K562 (cell line): ENCODE measurements around the gene ZNF485. TPM values are rescaled to one million over a fixed set of nuclear protein-coding genes. Genes with fewer than 3 reads are reported as not detected.

Experiments
- CREB3L1 ChIP-seq: fragments of 450-650 bp; IDR thresholded peaks from 2 replicates; pipeline ENCODE4 v1.6.1; 2014; ENCODE audit warnings: low read depth, mild to moderate bottlenecking, moderate library complexity, borderline replicate concordance
- CSDE1 ChIP-seq, 2 experiments: fragments of 450-650 bp; IDR thresholded peaks; 2 replicates each; pipeline ENCODE4 v1.6.1; 2016; ENCODE audit warnings: mild to moderate bottlenecking in 1 of 2
- MEIS2 ChIP-seq: fragments of 450-650 bp; IDR thresholded peaks from 2 replicates; pipeline ENCODE4 v1.6.1; 2014; ENCODE audit warnings: mild to moderate bottlenecking; ENCODE audit not compliant: partially characterized antibody
- MTA2 ChIP-seq: fragments of 450-650 bp; IDR thresholded peaks from 2 replicates; pipeline ENCODE4 v1.6.1; 2016; ENCODE audit warnings: low read depth
- PHB2 ChIP-seq: fragments of 450-650 bp; IDR thresholded peaks from 2 replicates; pipeline ENCODE4 v1.6.1; 2017; ENCODE audit warnings: low read depth
- PML ChIP-seq: IDR thresholded peaks from 2 replicates; pipeline ENCODE4 v1.6.1; 2012; ENCODE audit warnings: low read length, inconsistent platforms
- RBM22 ChIP-seq: fragments of 200-400 bp; formaldehyde crosslinking; IDR thresholded peaks from 2 replicates; pipeline ENCODE4 v1.6.1; 2018; ENCODE audit warnings: low read length, low read depth; ENCODE audit not compliant: poor library complexity, severe bottlenecking
- SETDB1 ChIP-seq: IDR thresholded peaks from one replicate; pipeline ENCODE4 v1.6.1; 2012; ENCODE audit warnings: low read length, control low read depth, inconsistent platforms
- SP2 ChIP-seq: IDR thresholded peaks from 2 replicates; pipeline ENCODE4 v1.6.1; 2011; ENCODE audit warnings: mild to moderate bottlenecking, low read depth, low read length, moderate library complexity; ENCODE audit not compliant: poor library complexity, severe bottlenecking; ENCODE audit errors: extremely low read depth
- YY1 ChIP-seq, 3 experiments: IDR thresholded peaks; 2 replicates each; pipeline ENCODE4 v1.6.1; 2011; ENCODE audit warnings: low read length in 2 of 3, mild to moderate bottlenecking in 2 of 3, moderate library complexity in 2 of 3, borderline replicate concordance in 1 of 3, control low read depth in 1 of 3, low read depth in 1 of 3; ENCODE audit not compliant: insufficient read depth in 3 of 3, insufficient replicate concordance in 2 of 3, control insufficient read depth in 1 of 3, insufficient read length in 1 of 3; ENCODE audit errors: extremely low read depth in 1 of 3
- polyA plus RNA-seq, 8 experiments: library from polyadenylated mRNA; depleted of rRNA in 4 of 8; stranded (reverse) in 5 of 8; unstranded in 3 of 8; fragments of >200 nt; fragmentation: Nextera tagmentation in 2 of 8; fragmentation: Illumina TruSeq in 1 of 8; extraction: Ambion mirVana in 2 of 8; extraction: Trizol in 1 of 8; gene quantifications; 2 replicates each; pipeline versions ENCODE4 v1.2.1 to v1.2.3, GENCODE V29; 2011 to 2014; ENCODE audit warnings: inconsistent platforms in 1 of 8, missing spikeins in 1 of 8
- total RNA-seq, 7 experiments: library from RNA; depleted of rRNA in 6 of 7; stranded (reverse); fragments of >200 nt in 6 of 7; fragmentation: Illumina TruSeq in 2 of 7; extraction: Trizol in 2 of 7; gene quantifications; 2 replicates each; pipeline versions ENCODE4 v1.2.1 to v1.2.3, GENCODE V29; 2011 to 2021; ENCODE audit warnings: low replicate concordance in 1 of 7
- TF ChIP-seq, protein P1 (sequence below), 2 experiments: fragments of 450-650 bp; formaldehyde crosslinking in 1 of 2; IDR thresholded peaks; 2 replicates each; pipeline versions ENCODE4 v1.4.0 to v1.6.1; 2014 to 2020; ENCODE audit warnings: mild to moderate bottlenecking in 2 of 2, borderline replicate concordance in 1 of 2, low read depth in 1 of 2
- TF ChIP-seq, protein P2 (sequence below): fragments of 250-450 bp; sonication (Bioruptor Pico); IDR thresholded peaks from 2 replicates; pipeline ENCODE4 v1.5.0; 2022; ENCODE audit warnings: mild to moderate bottlenecking
- TF ChIP-seq, protein P3 (sequence below): fragments of 450-650 bp; formaldehyde crosslinking; IDR thresholded peaks from 2 replicates; pipeline ENCODE4 v1.4.0; 2022; ENCODE audit warnings: mild to moderate bottlenecking, moderate library complexity

Gene ZNF485
- total and polyA plus RNA-seq, 9 of the 15 experiments (the other 6 are each of a cell fraction or from before 2014, with no cell fraction given): 8.0 to 18.7 (median 11.9) TPM

DNA sequence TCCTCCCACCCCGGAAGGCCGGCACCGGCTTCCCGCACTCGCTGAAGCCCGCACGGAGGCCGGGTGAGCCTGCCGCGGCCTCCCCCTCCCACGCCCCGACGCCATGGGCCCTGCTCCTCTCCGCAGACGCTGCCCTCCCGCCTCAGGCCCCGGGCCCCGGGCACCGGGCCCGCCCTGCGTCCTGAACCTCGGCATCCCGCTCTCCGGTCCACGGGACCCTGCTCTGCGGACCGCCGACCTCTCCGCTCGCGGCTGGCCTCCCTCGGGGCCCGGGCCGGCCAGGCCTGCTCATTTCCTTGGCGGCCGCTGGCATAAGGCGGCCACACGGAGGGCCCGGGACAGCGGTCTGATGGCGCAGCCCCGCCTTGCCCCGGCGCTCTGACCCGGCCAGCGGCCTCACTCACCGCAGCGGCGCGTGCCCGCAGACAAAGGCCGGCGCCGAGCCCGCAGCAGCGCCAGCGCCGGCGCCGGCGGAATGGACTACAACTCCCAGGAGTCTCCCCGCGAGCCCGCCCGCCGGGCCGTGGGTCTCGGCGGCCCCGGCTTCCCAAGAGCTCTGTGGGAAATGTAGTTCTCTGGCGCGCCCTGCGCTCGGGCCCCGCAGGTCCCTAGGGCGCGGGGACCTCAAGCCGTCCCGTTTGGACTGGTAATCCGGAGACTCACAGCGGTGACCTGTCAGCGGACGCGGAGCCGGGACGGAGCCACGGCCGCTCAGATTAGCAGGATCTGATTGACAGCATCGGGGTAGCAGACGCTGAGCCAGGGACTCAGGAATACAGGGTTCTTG lies 42.4 kb downstream of the ZNF485 start, which contains the start of gene ZNF32 (continued):
- TF ChIP-seq, protein P1, sequence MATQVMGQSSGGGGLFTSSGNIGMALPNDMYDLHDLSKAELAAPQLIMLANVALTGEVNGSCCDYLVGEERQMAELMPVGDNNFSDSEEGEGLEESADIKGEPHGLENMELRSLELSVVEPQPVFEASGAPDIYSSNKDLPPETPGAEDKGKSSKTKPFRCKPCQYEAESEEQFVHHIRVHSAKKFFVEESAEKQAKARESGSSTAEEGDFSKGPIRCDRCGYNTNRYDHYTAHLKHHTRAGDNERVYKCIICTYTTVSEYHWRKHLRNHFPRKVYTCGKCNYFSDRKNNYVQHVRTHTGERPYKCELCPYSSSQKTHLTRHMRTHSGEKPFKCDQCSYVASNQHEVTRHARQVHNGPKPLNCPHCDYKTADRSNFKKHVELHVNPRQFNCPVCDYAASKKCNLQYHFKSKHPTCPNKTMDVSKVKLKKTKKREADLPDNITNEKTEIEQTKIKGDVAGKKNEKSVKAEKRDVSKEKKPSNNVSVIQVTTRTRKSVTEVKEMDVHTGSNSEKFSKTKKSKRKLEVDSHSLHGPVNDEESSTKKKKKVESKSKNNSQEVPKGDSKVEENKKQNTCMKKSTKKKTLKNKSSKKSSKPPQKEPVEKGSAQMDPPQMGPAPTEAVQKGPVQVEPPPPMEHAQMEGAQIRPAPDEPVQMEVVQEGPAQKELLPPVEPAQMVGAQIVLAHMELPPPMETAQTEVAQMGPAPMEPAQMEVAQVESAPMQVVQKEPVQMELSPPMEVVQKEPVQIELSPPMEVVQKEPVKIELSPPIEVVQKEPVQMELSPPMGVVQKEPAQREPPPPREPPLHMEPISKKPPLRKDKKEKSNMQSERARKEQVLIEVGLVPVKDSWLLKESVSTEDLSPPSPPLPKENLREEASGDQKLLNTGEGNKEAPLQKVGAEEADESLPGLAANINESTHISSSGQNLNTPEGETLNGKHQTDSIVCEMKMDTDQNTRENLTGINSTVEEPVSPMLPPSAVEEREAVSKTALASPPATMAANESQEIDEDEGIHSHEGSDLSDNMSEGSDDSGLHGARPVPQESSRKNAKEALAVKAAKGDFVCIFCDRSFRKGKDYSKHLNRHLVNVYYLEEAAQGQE (IDR thresholded peaks at IDR 0.05; ENCODE audit: borderline replicate concordance): peak; percentile 4; the same call in 1 of the 2 replicates
- TF ChIP-seq, protein P1 (CRISPR knock-in tag; IDR thresholded peaks at IDR 0.05; ENCODE audit: low read depth): no peak
- TF ChIP-seq CREB3L1: peak; percentile 93
- peak; percentile 62 for TF ChIP-seq RBM22
- TF ChIP-seq MEIS2: peak; percentile 44
- TF ChIP-seq PHB2: no peak
- no peak for TF ChIP-seq CSDE1 (IDR thresholded peaks at IDR 0.05)
- no peak for TF ChIP-seq MTA2
- no peak for TF ChIP-seq SETDB1
- no peak for TF ChIP-seq PML
- no peak for TF ChIP-seq SP2
- TF ChIP-seq, protein P2, sequence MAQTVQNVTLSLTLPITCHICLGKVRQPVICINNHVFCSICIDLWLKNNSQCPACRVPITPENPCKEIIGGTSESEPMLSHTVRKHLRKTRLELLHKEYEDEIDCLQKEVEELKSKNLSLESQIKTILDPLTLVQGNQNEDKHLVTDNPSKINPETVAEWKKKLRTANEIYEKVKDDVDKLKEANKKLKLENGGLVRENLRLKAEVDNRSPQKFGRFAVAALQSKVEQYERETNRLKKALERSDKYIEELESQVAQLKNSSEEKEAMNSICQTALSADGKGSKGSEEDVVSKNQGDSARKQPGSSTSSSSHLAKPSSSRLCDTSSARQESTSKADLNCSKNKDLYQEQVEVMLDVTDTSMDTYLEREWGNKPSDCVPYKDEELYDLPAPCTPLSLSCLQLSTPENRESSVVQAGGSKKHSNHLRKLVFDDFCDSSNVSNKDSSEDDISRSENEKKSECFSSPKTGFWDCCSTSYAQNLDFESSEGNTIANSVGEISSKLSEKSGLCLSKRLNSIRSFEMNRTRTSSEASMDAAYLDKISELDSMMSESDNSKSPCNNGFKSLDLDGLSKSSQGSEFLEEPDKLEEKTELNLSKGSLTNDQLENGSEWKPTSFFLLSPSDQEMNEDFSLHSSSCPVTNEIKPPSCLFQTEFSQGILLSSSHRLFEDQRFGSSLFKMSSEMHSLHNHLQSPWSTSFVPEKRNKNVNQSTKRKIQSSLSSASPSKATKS: no peak
- TF ChIP-seq, protein P3, sequence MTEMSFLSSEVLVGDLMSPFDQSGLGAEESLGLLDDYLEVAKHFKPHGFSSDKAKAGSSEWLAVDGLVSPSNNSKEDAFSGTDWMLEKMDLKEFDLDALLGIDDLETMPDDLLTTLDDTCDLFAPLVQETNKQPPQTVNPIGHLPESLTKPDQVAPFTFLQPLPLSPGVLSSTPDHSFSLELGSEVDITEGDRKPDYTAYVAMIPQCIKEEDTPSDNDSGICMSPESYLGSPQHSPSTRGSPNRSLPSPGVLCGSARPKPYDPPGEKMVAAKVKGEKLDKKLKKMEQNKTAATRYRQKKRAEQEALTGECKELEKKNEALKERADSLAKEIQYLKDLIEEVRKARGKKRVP: peak; percentile 13; the same call in 1 of the 2 replicates
- peak in 2 of 3 experiments; percentile 9 to 29 for TF ChIP-seq YY1 (IDR thresholded peaks at IDR 0.05; ENCODE audit: borderline replicate concordance in 1 of 3, control insufficient read depth in 1 of 3, extremely low read depth in 1 of 3, insufficient read depth in 3 of 3, insufficient read length in 1 of 3, insufficient replicate concordance in 2 of 3, low read depth in 1 of 3, low read length in 2 of 3)
